Neural cell (in vitro differentiated cells): Measurements from ENCODE around the gene GOLPH3L.

Source experiments
- EP300 ChIP-seq: fragments of 450-650 bp; conservative IDR thresholded peaks from 2 replicates; pipeline ENCODE4 v1.6.1; 2014; ENCODE audit warnings: antibody characterized with exemption, mild to moderate bottlenecking, moderate library complexity; ENCODE audit not compliant: poor library complexity, severe bottlenecking
- MXI1 ChIP-seq: fragments of 450-650 bp; conservative IDR thresholded peaks from 2 replicates; pipeline ENCODE4 v1.6.1; 2014; ENCODE audit warnings: antibody characterized with exemption, mild to moderate bottlenecking; ENCODE audit not compliant: poor library complexity, severe bottlenecking
- POLR2AphosphoS5 ChIP-seq: IDR thresholded peaks from 2 replicates; pipeline ENCODE4 v1.6.1; 2012
- RAD21 ChIP-seq: fragments of 450-650 bp; conservative IDR thresholded peaks from 2 replicates; pipeline ENCODE4 v1.6.1; 2014; ENCODE audit warnings: antibody characterized with exemption, mild to moderate bottlenecking, moderate library complexity
- REST ChIP-seq: IDR thresholded peaks from 2 replicates; pipeline ENCODE4 v1.6.1; 2012; ENCODE audit warnings: borderline replicate concordance
- SMC3 ChIP-seq: fragments of 450-650 bp; conservative IDR thresholded peaks from 2 replicates; pipeline ENCODE4 v1.6.1; 2014; ENCODE audit warnings: antibody characterized with exemption, mild to moderate bottlenecking, moderate library complexity; ENCODE audit not compliant: poor library complexity
- TAF1 ChIP-seq: IDR thresholded peaks from 2 replicates; pipeline ENCODE4 v1.6.1; 2012; ENCODE audit warnings: low read depth
- TF ChIP-seq, protein P1 (sequence below): fragments of 450-650 bp; IDR thresholded peaks from 2 replicates; pipeline ENCODE4 v1.5.1; 2014; ENCODE audit warnings: antibody characterized with exemption, mild to moderate bottlenecking, moderate library complexity; ENCODE audit not compliant: poor library complexity, severe bottlenecking

DNA sequence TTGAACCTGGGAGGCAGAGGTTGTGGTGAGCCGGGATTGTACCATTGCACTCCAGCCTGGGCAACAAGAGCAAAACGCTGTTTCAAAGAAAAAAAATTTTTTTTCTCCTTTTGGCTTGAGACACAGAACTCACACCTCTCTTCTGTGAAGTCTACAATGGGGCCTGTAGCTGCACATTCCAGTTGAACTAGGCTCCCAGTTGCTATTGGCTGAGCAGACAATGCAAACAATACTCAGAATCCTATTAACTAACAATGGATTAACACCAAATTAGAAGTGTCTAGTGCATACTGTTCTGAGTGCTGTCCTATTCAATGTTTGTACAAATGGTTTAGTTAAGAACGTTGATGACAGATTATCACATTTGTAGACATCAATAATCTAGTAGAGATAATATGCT, 100.0 kb downstream of the GOLPH3L start:
- TF ChIP-seq REST = no peak
- TF ChIP-seq, protein P1, sequence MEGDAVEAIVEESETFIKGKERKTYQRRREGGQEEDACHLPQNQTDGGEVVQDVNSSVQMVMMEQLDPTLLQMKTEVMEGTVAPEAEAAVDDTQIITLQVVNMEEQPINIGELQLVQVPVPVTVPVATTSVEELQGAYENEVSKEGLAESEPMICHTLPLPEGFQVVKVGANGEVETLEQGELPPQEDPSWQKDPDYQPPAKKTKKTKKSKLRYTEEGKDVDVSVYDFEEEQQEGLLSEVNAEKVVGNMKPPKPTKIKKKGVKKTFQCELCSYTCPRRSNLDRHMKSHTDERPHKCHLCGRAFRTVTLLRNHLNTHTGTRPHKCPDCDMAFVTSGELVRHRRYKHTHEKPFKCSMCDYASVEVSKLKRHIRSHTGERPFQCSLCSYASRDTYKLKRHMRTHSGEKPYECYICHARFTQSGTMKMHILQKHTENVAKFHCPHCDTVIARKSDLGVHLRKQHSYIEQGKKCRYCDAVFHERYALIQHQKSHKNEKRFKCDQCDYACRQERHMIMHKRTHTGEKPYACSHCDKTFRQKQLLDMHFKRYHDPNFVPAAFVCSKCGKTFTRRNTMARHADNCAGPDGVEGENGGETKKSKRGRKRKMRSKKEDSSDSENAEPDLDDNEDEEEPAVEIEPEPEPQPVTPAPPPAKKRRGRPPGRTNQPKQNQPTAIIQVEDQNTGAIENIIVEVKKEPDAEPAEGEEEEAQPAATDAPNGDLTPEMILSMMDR = no peak
- TF ChIP-seq POLR2AphosphoS5 = no peak
- no peak for TF ChIP-seq SMC3
- TF ChIP-seq EP300 = no peak
- no peak for TF ChIP-seq RAD21
- TF ChIP-seq TAF1 = no peak
- no peak for TF ChIP-seq MXI1
